ENCODE results near the gene FIGNL1.
"Not testable (repeated sequence)": the region's sequence is repeated elsewhere in the genome, so short reads cannot be mapped to it uniquely, and the experiment has no call there.

Gene FIGNL1

GRCh38 chr7:50471970-50472369 is 21.8 kb upstream of the FIGNL1 start:
- H3K27me3 ChIP-seq (ENCODE audit: control insufficient read depth in 1 of 2, insufficient read depth in 2 of 2, low read length in 2 of 2) = peaks cover 0 to 2% of the 10 kb centered on the region in 2 donors
- H3K4me3 ChIP-seq (ENCODE audit: low read length in 2 of 2) = no peak overlapping the region
- H3K4me1 ChIP-seq (ENCODE audit: control insufficient read depth, insufficient read depth, low read length) = peaks cover 27% of the 10 kb centered on the region
- H3K27ac ChIP-seq (ENCODE audit: low read length) = no peak overlapping the region
- no peaks in the 10 kb centered on the region for H3K36me3 ChIP-seq (ENCODE audit: control insufficient read depth in 2 of 2, insufficient read depth in 2 of 2, low read length in 2 of 2)
- H3K9me3 ChIP-seq (ENCODE audit: control insufficient read depth in 2 of 2, low read length in 2 of 2) = no peaks in the 10 kb centered on the region
- H3K9ac ChIP-seq (ENCODE audit: low read length in 2 of 2) = no peak overlapping the region

DNA sequence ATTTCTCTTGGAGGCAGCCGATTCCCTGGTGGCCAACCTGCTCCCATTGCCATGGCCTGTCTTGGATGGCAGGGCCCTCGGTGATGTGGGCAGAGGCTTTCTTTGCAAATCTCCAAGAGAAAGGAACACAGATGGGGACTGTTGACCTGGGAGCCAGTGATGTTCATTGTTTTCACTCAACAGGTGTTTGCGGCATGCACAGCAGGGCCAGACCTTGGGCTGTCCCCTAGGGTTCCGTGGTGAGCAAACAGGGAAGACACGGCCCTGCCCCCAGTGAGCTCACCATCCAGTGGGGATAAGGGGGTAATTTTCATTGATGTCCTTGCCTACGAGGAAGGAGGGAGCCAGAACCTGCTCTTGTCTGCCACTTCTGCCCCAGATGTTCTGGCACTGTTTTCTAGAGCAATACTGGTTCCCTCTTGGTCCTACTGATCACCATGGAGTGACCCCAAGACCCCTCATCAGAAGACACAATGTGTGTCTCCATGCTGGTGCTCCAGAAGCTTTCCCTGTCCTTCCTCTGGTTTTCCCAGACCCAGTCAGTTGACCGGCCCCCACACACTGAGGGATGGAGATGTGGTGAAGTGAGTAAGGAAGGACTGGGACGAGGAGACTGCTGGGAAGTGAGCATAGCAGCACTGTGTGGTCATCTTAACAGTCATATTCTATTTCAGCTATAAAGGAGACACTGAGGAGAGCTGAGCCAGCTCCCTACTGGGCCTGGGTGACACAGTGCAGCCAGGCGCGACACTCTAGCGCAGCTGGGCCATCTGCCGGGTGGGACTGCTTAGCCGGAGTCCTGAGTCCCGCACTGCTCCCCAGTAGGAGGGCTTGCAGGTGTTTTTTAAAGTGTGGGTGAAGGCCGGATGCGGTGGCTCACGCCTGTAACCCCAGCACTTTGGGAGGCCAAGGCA is 20.4 kb upstream of the FIGNL1 start:
- no peaks in the 10 kb centered on the region for H3K36me3 ChIP-seq (ENCODE audit: control insufficient read depth in 2 of 2, insufficient read depth in 2 of 2, low read length in 2 of 2)
- H3K27me3 ChIP-seq (ENCODE audit: control insufficient read depth in 1 of 2, insufficient read depth in 2 of 2, low read length in 2 of 2) = peaks cover 0 to 2% of the 10 kb centered on the region in 2 donors
- peaks cover 27% of the 10 kb centered on the region for H3K4me1 ChIP-seq (ENCODE audit: control insufficient read depth, insufficient read depth, low read length)
- no peaks in the 10 kb centered on the region for H3K9me3 ChIP-seq (ENCODE audit: control insufficient read depth in 2 of 2, low read length in 2 of 2)
- H3K27ac ChIP-seq (ENCODE audit: low read length) = no peak overlapping the region
- H3K4me3 ChIP-seq (ENCODE audit: low read length in 2 of 2) = no peak overlapping the region
- no peak overlapping the region for H3K9ac ChIP-seq (ENCODE audit: low read length in 2 of 2)

GRCh38 chr7:50469181-50469580 is 19.0 kb upstream of the FIGNL1 start:
- peaks cover 24% of the 10 kb centered on the region for H3K4me1 ChIP-seq (ENCODE audit: control insufficient read depth, insufficient read depth, low read length)
- H3K9me3 ChIP-seq (ENCODE audit: control insufficient read depth in 2 of 2, low read length in 2 of 2) = no peaks in the 10 kb centered on the region
- no peak overlapping the region for H3K9ac ChIP-seq (ENCODE audit: low read length in 2 of 2)
- H3K4me3 ChIP-seq (ENCODE audit: low read length in 2 of 2) = no peak overlapping the region
- H3K27ac ChIP-seq (ENCODE audit: low read length) = no peak overlapping the region
- no peaks in the 10 kb centered on the region for H3K36me3 ChIP-seq (ENCODE audit: control insufficient read depth in 2 of 2, insufficient read depth in 2 of 2, low read length in 2 of 2)
- H3K27me3 ChIP-seq (ENCODE audit: control insufficient read depth in 1 of 2, insufficient read depth in 2 of 2, low read length in 2 of 2) = peaks cover 0 to 2% of the 10 kb centered on the region in 2 donors

- H3K27me3 ChIP-seq (ENCODE audit: control insufficient read depth in 1 of 2, insufficient read depth in 2 of 2, low read length in 2 of 2) = peaks cover 0 to 3% of the 10 kb centered on the region in 2 donors
- H3K4me3 ChIP-seq (ENCODE audit: low read length in 2 of 2) = peak overlapping the region; percentile 36 to 52
- peak overlapping the region in 1 of 2 donors; percentile 42 for H3K9ac ChIP-seq (ENCODE audit: low read length in 2 of 2)
- no peak overlapping the region for H3K27ac ChIP-seq (ENCODE audit: low read length)
- no peaks in the 10 kb centered on the region for H3K36me3 ChIP-seq (ENCODE audit: control insufficient read depth in 2 of 2, insufficient read depth in 2 of 2, low read length in 2 of 2)
- H3K4me1 ChIP-seq (ENCODE audit: control insufficient read depth, insufficient read depth, low read length) = peaks cover 13% of the 10 kb centered on the region
- no peaks in the 10 kb centered on the region for H3K9me3 ChIP-seq (ENCODE audit: control insufficient read depth in 2 of 2, low read length in 2 of 2)
Measured at GRCh38 chr7:50467817-50468610, 17.9 kb upstream of the FIGNL1 start.

DNA sequence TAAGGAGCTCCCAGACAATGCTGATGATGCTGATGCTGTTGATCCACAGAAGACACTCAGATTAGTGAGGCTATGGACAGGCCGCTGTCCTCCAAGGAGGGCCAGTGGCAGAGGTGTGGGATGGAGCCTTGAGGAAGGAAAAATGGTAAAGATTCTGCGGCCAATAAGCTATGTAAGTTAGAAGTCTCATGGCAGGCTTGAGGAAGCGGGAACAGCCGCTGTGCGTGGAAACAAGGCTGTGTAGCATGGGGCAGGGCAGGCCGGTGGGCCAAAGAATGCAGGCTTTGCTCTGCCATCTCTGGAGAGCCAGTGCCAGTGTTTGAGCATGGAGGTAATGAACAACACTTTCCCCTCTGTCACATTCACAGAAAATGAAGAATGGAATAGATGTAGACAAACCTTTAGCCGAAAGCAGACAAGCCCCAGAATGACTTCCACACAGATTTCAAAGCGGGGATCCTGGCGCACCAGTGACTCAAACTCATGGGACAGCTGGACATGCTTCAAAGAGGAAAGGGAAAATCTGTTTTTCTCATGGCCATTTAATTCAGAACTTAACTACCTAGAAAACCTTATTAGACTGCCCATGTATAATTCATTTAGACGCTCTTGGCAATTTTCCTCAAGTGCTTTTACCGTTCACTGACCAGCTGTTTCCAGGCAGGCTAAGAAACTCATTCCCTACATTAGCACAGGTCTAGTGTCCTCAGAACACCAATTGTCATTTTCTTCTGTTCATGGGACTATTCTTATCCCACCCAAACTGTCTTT is 16.9 kb upstream of the FIGNL1 start:
- H3K9me3 ChIP-seq (ENCODE audit: control insufficient read depth in 2 of 2, low read length in 2 of 2) = no peaks in the 10 kb centered on the region
- peaks cover 11% of the 10 kb centered on the region for H3K4me1 ChIP-seq (ENCODE audit: control insufficient read depth, insufficient read depth, low read length)
- no peak overlapping the region for H3K4me3 ChIP-seq (ENCODE audit: low read length in 2 of 2)
- no peak overlapping the region for H3K27ac ChIP-seq (ENCODE audit: low read length)
- H3K36me3 ChIP-seq (ENCODE audit: control insufficient read depth in 2 of 2, insufficient read depth in 2 of 2, low read length in 2 of 2) = no peaks in the 10 kb centered on the region
- H3K9ac ChIP-seq (ENCODE audit: low read length in 2 of 2) = no peak overlapping the region
- H3K27me3 ChIP-seq (ENCODE audit: control insufficient read depth in 1 of 2, insufficient read depth in 2 of 2, low read length in 2 of 2) = peaks cover 0 to 4% of the 10 kb centered on the region in 2 donors

GRCh38 chr7:50463035-50463434 is 12.9 kb upstream of the FIGNL1 start:
- no peak overlapping the region for H3K27ac ChIP-seq (ENCODE audit: low read length)
- no peaks in the 10 kb centered on the region for H3K9me3 ChIP-seq (ENCODE audit: control insufficient read depth in 2 of 2, low read length in 2 of 2)
- no peak overlapping the region for H3K9ac ChIP-seq (ENCODE audit: low read length in 2 of 2)
- peaks cover 0 to 2% of the 10 kb centered on the region in 2 donors for H3K27me3 ChIP-seq (ENCODE audit: control insufficient read depth in 1 of 2, insufficient read depth in 2 of 2, low read length in 2 of 2)
- H3K4me1 ChIP-seq (ENCODE audit: control insufficient read depth, insufficient read depth, low read length) = peaks cover 6% of the 10 kb centered on the region
- no peak overlapping the region for H3K4me3 ChIP-seq (ENCODE audit: low read length in 2 of 2)
- no peaks in the 10 kb centered on the region for H3K36me3 ChIP-seq (ENCODE audit: control insufficient read depth in 2 of 2, insufficient read depth in 2 of 2, low read length in 2 of 2)

- Histone ChIP-seq H3K27ac (ENCODE audit: low read length) (no peak overlapping the region), H3K9me3 (ENCODE audit: control insufficient read depth in 2 of 2, low read length in 2 of 2) (no peaks in the 10 kb centered on the region), H3K9ac (ENCODE audit: low read length in 2 of 2) (no peak overlapping the region), H3K4me1 (ENCODE audit: control insufficient read depth, insufficient read depth, low read length) (no peaks in the 10 kb centered on the region), H3K4me3 (ENCODE audit: low read length in 2 of 2) (no peak overlapping the region), H3K27me3 (ENCODE audit: control insufficient read depth in 1 of 2, insufficient read depth in 2 of 2, low read length in 2 of 2) (peaks cover 0 to 2% of the 10 kb centered on the region in 2 donors), H3K36me3 (ENCODE audit: control insufficient read depth in 2 of 2, insufficient read depth in 2 of 2, low read length in 2 of 2) (no peaks in the 10 kb centered on the region)
Measured at GRCh38 chr7:50462361-50462760, 12.2 kb upstream of the FIGNL1 start.

DNA sequence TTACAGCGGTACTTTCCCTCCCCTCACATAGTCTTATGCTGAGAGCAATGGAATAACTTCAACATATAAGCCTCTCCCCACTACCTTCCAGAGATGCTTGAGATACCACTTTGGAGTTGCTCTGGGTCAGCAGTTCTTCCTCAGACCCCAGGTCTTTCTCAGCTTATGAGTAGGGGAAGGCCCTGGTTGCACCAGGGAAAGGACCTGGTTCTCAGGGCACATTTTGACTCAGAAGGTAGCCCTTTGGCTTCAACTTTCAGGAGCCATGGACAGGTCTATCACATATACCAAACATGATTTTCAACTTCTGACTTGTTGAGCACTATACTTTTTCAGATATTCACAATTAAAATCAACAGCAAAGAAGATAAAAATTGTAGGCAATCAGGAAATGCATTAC is 11.5 kb upstream of the FIGNL1 start:
- H3K9ac ChIP-seq (ENCODE audit: low read length in 2 of 2) = no peak overlapping the region
- H3K36me3 ChIP-seq (ENCODE audit: control insufficient read depth in 2 of 2, insufficient read depth in 2 of 2, low read length in 2 of 2) = no peaks in the 10 kb centered on the region
- H3K9me3 ChIP-seq (ENCODE audit: control insufficient read depth in 2 of 2, low read length in 2 of 2) = no peaks in the 10 kb centered on the region
- H3K4me3 ChIP-seq (ENCODE audit: low read length in 2 of 2) = no peak overlapping the region
- peaks cover 0 to 2% of the 10 kb centered on the region in 2 donors for H3K27me3 ChIP-seq (ENCODE audit: control insufficient read depth in 1 of 2, insufficient read depth in 2 of 2, low read length in 2 of 2)
- H3K4me1 ChIP-seq (ENCODE audit: control insufficient read depth, insufficient read depth, low read length) = no peaks in the 10 kb centered on the region
- no peak overlapping the region for H3K27ac ChIP-seq (ENCODE audit: low read length)

GRCh38 chr7:50459183-50459582 is 9.0 kb upstream of the FIGNL1 start:
- not testable (repeated sequence) for H3K4me1 ChIP-seq (ENCODE audit: control insufficient read depth, insufficient read depth, low read length); H3K27me3 ChIP-seq (ENCODE audit: control insufficient read depth in 1 of 2, insufficient read depth in 2 of 2, low read length in 2 of 2); H3K9me3 ChIP-seq (ENCODE audit: control insufficient read depth in 2 of 2, low read length in 2 of 2); H3K36me3 ChIP-seq (ENCODE audit: control insufficient read depth in 2 of 2, insufficient read depth in 2 of 2, low read length in 2 of 2); H3K9ac ChIP-seq (ENCODE audit: low read length in 2 of 2); H3K27ac ChIP-seq (ENCODE audit: low read length); H3K4me3 ChIP-seq (ENCODE audit: low read length in 2 of 2)

- not testable (repeated sequence) for H3K4me1 ChIP-seq (ENCODE audit: control insufficient read depth, insufficient read depth, low read length); H3K27ac ChIP-seq (ENCODE audit: low read length); H3K36me3 ChIP-seq (ENCODE audit: control insufficient read depth in 2 of 2, insufficient read depth in 2 of 2, low read length in 2 of 2); H3K9me3 ChIP-seq (ENCODE audit: control insufficient read depth in 2 of 2, low read length in 2 of 2); H3K4me3 ChIP-seq (ENCODE audit: low read length in 2 of 2); H3K27me3 ChIP-seq (ENCODE audit: control insufficient read depth in 1 of 2, insufficient read depth in 2 of 2, low read length in 2 of 2); H3K9ac ChIP-seq (ENCODE audit: low read length in 2 of 2)
Measured at GRCh38 chr7:50458651-50459050, 8.5 kb upstream of the FIGNL1 start.

Measured in stomach smooth muscle (tissue), 2 donors.